ENCODE results near the gene MRAS. TPM values are rescaled to one million over a fixed set of nuclear protein-coding genes. Genes with fewer than 3 reads are reported as not detected.

MRAS gene
- total RNA-seq, 1 donor from 2014 or later = 2.9 TPM

DNA sequence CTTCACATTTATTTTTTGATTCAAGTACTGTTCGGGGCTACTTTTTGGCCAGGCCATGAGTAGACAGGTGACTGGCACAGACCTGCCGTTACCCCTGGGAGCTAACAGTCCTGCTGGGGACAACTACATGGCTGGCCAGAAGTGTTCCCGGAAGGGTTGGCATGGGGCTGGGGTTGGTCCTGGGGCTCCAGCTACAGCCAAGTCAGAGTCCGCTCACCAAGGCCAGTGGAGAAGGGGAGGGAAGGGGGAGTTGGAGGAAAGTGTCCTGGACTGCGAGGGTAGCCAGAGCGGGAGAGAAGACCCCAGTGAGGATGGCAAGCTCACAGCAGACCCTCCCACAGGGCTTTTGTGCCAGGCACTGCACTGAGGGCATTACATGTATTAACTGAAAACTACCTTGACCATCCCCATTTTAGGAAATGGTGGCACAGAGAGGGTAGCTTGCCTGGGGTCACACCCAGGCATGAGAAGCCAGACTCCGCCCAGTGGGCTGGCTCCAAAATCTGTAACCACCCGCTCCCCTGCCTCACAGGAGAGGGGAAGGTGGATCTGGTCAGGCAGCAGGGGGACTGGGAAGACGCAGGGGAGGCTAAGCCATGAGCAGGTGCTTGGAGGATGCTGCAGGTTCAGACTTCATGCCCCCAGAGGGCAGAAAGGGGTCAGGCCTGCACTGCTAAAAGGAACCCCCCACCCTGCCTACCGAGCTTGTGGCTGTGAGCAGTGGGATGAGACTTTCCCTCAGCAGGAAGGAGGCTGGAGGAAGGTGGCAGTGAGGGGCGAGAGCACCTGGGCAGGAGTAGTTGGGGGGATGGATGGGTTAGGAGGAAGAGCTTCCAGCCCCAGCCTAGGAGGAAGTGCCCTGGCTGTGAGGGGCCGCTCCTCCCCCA is 47.7 kb downstream of the MRAS start:
- no peak for DNase-seq (ENCODE audit: low read depth)
- TF ChIP-seq, protein P1, sequence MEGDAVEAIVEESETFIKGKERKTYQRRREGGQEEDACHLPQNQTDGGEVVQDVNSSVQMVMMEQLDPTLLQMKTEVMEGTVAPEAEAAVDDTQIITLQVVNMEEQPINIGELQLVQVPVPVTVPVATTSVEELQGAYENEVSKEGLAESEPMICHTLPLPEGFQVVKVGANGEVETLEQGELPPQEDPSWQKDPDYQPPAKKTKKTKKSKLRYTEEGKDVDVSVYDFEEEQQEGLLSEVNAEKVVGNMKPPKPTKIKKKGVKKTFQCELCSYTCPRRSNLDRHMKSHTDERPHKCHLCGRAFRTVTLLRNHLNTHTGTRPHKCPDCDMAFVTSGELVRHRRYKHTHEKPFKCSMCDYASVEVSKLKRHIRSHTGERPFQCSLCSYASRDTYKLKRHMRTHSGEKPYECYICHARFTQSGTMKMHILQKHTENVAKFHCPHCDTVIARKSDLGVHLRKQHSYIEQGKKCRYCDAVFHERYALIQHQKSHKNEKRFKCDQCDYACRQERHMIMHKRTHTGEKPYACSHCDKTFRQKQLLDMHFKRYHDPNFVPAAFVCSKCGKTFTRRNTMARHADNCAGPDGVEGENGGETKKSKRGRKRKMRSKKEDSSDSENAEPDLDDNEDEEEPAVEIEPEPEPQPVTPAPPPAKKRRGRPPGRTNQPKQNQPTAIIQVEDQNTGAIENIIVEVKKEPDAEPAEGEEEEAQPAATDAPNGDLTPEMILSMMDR (IDR thresholded peaks at IDR 0.05; ENCODE audit: insufficient read depth, low read length, severe bottlenecking) = no peak
- no peak overlapping the region for H3K4me3 ChIP-seq (ENCODE audit: low read depth, low read length)
- FAIRE-seq = no peak
- no peaks in the 10 kb centered on the region for H3K27me3 ChIP-seq (ENCODE audit: control insufficient read depth, insufficient read depth, low read length)
- H3K36me3 ChIP-seq (ENCODE audit: control insufficient read depth, insufficient read depth, low read length) = no peaks in the 10 kb centered on the region

DNA sequence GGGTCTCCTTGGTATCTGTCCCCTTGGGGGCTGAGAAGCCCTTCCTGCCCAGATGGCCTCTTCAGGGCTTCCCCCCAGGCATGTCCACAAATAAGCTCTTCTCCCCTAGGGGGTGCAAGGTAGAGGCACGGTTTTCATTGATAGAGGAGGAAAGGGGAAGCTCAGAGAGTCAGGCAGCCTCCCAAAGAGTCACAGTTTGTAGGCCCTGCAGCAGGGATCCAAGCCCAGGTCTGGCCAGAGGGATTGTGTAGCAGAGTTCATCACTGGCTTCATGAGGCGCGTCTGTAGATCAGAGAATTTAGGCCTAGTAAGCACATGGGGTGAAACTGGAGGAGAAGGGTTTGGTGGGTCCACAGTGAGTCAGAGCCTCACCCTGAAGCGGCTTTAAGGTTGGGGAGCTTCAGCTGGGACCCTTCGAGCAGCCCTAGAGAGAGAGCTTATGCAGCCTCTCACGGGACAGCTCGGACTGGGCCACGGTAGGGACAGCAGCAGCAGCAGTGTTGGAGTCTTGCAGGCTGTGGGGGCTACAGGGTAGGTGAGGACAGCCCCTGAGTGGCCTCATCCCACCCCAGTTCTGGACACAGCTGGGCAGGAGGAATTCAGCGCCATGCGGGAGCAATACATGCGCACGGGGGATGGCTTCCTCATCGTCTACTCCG is 48.5 kb downstream of the MRAS start:
- FAIRE-seq = no peak
- no peak overlapping the region for H3K4me3 ChIP-seq (ENCODE audit: low read depth, low read length)
- H3K36me3 ChIP-seq (ENCODE audit: control insufficient read depth, insufficient read depth, low read length) = no peaks in the 10 kb centered on the region
- H3K27me3 ChIP-seq (ENCODE audit: control insufficient read depth, insufficient read depth, low read length) = no peaks in the 10 kb centered on the region
- no peak for DNase-seq (ENCODE audit: low read depth)
- TF ChIP-seq, protein P1 (IDR thresholded peaks at IDR 0.05; ENCODE audit: insufficient read depth, low read length, severe bottlenecking) = no peak

DNA sequence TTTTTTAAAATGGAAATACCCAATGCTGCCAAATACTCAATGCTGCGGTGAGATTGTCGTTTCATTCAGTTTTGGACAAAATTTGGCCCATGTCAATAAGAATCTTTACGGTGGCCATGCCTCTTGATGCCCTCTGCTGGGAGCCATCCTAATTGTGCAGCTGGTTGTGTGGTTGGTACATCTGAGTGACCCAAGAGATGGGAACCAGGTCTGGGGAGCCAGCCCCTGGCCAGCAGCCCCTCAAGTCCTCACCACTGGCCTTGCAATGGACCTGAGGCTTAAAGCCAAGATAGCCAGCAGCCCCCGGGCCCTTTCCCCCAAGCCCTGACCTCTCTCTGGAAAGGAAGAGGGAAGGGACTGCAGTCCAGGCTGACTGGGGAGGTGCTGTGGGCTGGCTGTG is 49.6 kb downstream of the MRAS start:
- Histone ChIP-seq H3K36me3 (ENCODE audit: control insufficient read depth, insufficient read depth, low read length) (no peaks in the 10 kb centered on the region), H3K27me3 (ENCODE audit: control insufficient read depth, insufficient read depth, low read length) (no peaks in the 10 kb centered on the region), H3K4me3 (ENCODE audit: low read depth, low read length) (no peak overlapping the region)
- TF ChIP-seq, protein P1 (IDR thresholded peaks at IDR 0.05; ENCODE audit: insufficient read depth, low read length, severe bottlenecking) = peak; percentile 20
- DNase-seq (ENCODE audit: low read depth) (no peak), FAIRE-seq (no peak)

DNA sequence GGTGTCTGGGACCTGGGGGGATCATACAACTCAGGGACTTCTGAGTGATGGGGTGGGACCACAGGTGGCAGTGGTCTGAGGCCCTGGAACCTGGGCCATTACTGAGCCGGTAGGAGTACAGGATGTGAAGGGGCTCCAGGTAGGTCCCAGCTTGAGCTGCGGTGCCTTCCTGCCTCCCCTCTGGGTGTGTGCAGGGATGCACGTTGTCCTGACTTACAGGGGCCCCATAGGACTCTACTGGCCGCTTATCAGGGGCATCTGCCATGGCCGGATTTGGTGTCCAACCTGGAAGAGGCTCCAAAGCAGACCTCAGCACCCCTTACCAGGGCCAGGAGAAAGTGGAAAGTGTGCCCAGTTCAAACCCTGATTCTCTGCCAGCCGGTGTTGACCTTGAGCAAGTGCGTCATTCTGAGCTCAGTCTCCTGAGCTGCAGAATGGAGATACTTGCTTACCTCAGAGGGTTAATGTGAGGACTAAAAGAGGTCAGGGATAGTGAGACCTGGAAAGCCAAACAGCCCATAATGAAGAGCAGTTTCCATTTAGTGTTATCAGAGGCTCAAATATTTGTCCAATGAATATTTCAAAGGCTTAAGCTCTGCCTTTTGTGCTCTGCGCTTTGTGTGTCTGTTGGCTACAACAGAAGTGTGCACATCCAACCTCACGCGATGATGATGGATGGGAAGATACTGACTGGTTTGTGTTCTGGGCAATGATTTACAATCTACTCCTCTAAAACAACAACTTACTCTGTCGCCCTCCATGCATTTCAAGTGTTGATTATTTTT is 50.6 kb downstream of the MRAS start:
- DNase-seq (ENCODE audit: low read depth) (no peak), FAIRE-seq (no peak)
- Histone ChIP-seq H3K36me3 (ENCODE audit: control insufficient read depth, insufficient read depth, low read length) (no peaks in the 10 kb centered on the region), H3K4me3 (ENCODE audit: low read depth, low read length) (no peak overlapping the region), H3K27me3 (ENCODE audit: control insufficient read depth, insufficient read depth, low read length) (no peaks in the 10 kb centered on the region)
- TF ChIP-seq, protein P1 (IDR thresholded peaks at IDR 0.05; ENCODE audit: insufficient read depth, low read length, severe bottlenecking) = no peak

DNA sequence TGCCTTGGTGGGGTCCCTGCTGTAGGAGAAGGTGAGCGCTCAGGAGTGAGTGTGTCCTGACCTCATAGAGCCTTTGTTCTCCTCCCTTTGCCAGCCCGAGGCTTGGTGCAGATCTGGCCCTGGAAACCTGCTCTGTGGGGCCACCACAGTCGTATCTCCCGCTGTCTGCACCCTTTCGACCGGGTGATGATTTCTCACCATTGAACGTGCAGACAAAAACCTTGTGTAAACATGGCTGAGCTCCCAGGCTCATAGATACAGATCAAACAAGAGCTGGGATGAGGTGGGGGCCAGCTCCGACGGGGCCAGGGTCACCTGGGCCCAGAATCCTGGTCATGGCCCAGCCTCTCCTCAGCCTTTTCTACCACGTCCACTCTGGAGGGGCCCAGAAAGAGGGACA is 51.4 kb downstream of the MRAS start:
- TF ChIP-seq, protein P1 (IDR thresholded peaks at IDR 0.05; ENCODE audit: insufficient read depth, low read length, severe bottlenecking) = no peak
- Histone ChIP-seq H3K4me3 (ENCODE audit: low read depth, low read length) (no peak overlapping the region), H3K27me3 (ENCODE audit: control insufficient read depth, insufficient read depth, low read length) (peaks cover 1% of the 10 kb centered on the region), H3K36me3 (ENCODE audit: control insufficient read depth, insufficient read depth, low read length) (no peaks in the 10 kb centered on the region)
- no peak for DNase-seq (ENCODE audit: low read depth)
- FAIRE-seq = no peak
